Activated CD4-positive, alpha-beta memory T cell treated with anti-CD3 and anti-CD28 coated beads for 36 hours (primary cell): ENCODE results near the gene TTYH3. TPM values are rescaled to one million over a fixed set of nuclear protein-coding genes. Genes with fewer than 3 reads are reported as not detected.

ENCODE experiments used
- CTCF ChIA-PET: fragments of 350-600 bp; sonication (Branson Sonifier 250); formaldehyde crosslinking; loops from one replicate; lab custom pipeline; 2021; ENCODE audit warnings: antibody characterized with exemption, inconsistent platforms; lab: Charles Lee
- POLR2A ChIA-PET: fragments of 350-600 bp; sonication (Branson Sonifier 250); formaldehyde crosslinking; loops from one replicate; lab custom pipeline; 2021; ENCODE audit warnings: antibody characterized with exemption; lab: Charles Lee
- DNase-seq: peaks from one replicate; pipeline ENCODE4 v3.0.0-alpha.2; 2020
- H3K27ac Mint-ChIP-seq: one replicate; pipeline ENCODE4 v1.8.0; 2021; ENCODE audit warnings: mixed read lengths
- H3K27me3 Mint-ChIP-seq: one replicate; pipeline ENCODE4 v1.8.0; 2021; ENCODE audit warnings: mixed read lengths
- H3K36me3 Mint-ChIP-seq: one replicate; pipeline ENCODE4 v1.8.0; 2021; ENCODE audit warnings: mixed read lengths
- H3K4me1 Mint-ChIP-seq: one replicate; pipeline ENCODE4 v1.8.0; 2021; ENCODE audit warnings: low read depth, mixed read lengths
- H3K4me3 Mint-ChIP-seq: one replicate; pipeline ENCODE4 v1.8.0; 2021; ENCODE audit warnings: mild to moderate bottlenecking, mixed read lengths
- H3K9me3 Mint-ChIP-seq: one replicate; pipeline ENCODE4 v1.8.0; 2021; ENCODE audit warnings: mixed read lengths
- intact Hi-C: fragments of 100-400 bp; cut with micrococcal nuclease; formaldehyde crosslinking; loops from one replicate; pipeline ENCODE4 v1.15.1; 2023
- total RNA-seq, 2 experiments: library from RNA; stranded (reverse); gene quantifications; one replicate each; pipeline ENCODE4 v1.2.3, GENCODE V29; 2021

Gene TTYH3
- total RNA-seq, 2 experiments from 2014 or later: 13.5 to 14.8 TPM

- ChIA-PET CTCF (interaction anchor here (2.9 kb wide), 1 partner anchor 19 kb away, joined by 13 read pairs; no protein-coding TSS in a partner anchor), POLR2A (no interaction called here)
- no peak overlapping the region for H3K4me3 Mint-ChIP-seq
- no peaks in the 10 kb centered on the region for H3K27me3 Mint-ChIP-seq
- H3K9me3 Mint-ChIP-seq: no peaks in the 10 kb centered on the region
- H3K36me3 Mint-ChIP-seq: no peaks in the 10 kb centered on the region
- no peak for DNase-seq
- intact Hi-C loops: no loop called here
- no peaks in the 10 kb centered on the region for H3K4me1 Mint-ChIP-seq
- no peak overlapping the region for H3K27ac Mint-ChIP-seq
Measured at GRCh38 chr7:2651847-2652735, 20.3 kb downstream of the TTYH3 start.

- Mint-ChIP-seq H3K27ac (no peak overlapping the region), H3K27me3 (no peaks in the 10 kb centered on the region), H3K4me1 (no peaks in the 10 kb centered on the region), H3K9me3 (no peaks in the 10 kb centered on the region), H3K4me3 (no peak overlapping the region), H3K36me3 (no peaks in the 10 kb centered on the region)
- intact Hi-C loops: no loop called here
- DNase-seq: no peak
- CTCF ChIA-PET: interaction anchor here (2.9 kb wide), 1 partner anchor 18 kb away, joined by 13 read pairs; no protein-coding TSS in a partner anchor
- POLR2A ChIA-PET: no interaction called here
Measured at GRCh38 chr7:2652736-2653060, 20.9 kb downstream of the TTYH3 start.

- no peaks in the 10 kb centered on the region for H3K36me3 Mint-ChIP-seq
- no peaks in the 10 kb centered on the region for H3K27me3 Mint-ChIP-seq
- no peaks in the 10 kb centered on the region for H3K9me3 Mint-ChIP-seq
- ChIA-PET CTCF (interaction anchor here (0.6 to 2.9 kb wide), 6 partner anchors 17 to 248 kb away, joined by 3 to 13 read pairs (median 4); no protein-coding TSS in a partner anchor), POLR2A (no interaction called here)
- intact Hi-C loops: no loop called here
- no peaks in the 10 kb centered on the region for H3K4me1 Mint-ChIP-seq
- DNase-seq: no peak
- H3K4me3 Mint-ChIP-seq: no peak overlapping the region
- H3K27ac Mint-ChIP-seq: no peak overlapping the region
Measured at GRCh38 chr7:2654059-2654458, 22.3 kb downstream of the TTYH3 start.

GRCh38 chr7:2655870-2656614 lies 24.3 kb downstream of the TTYH3 start:
- intact Hi-C loops: no loop called here
- Mint-ChIP-seq H3K36me3 (no peaks in the 10 kb centered on the region), H3K4me3 (no peak overlapping the region), H3K4me1 (no peaks in the 10 kb centered on the region), H3K27me3 (no peaks in the 10 kb centered on the region), H3K9me3 (no peaks in the 10 kb centered on the region), H3K27ac (no peak overlapping the region)
- POLR2A ChIA-PET: no interaction called here
- DNase-seq: no peak
- CTCF ChIA-PET: interaction anchor here (1.1 kb wide), 1 partner anchor 25 kb away, joined by 3 read pairs; no protein-coding TSS in a partner anchor

GRCh38 chr7:2657208-2657607 lies 25.4 kb downstream of the TTYH3 start:
- Mint-ChIP-seq H3K27ac (no peak overlapping the region), H3K9me3 (no peaks in the 10 kb centered on the region), H3K27me3 (no peaks in the 10 kb centered on the region), H3K4me1 (no peaks in the 10 kb centered on the region), H3K36me3 (no peaks in the 10 kb centered on the region), H3K4me3 (no peak overlapping the region)
- no peak for DNase-seq
- ChIA-PET CTCF (no interaction called here), POLR2A (no interaction called here)
- intact Hi-C loops: no loop called here

GRCh38 chr7:2657920-2658671 lies 26.3 kb downstream of the TTYH3 start:
- no peak overlapping the region for H3K27ac Mint-ChIP-seq
- H3K36me3 Mint-ChIP-seq: no peaks in the 10 kb centered on the region
- H3K27me3 Mint-ChIP-seq: no peaks in the 10 kb centered on the region
- H3K4me3 Mint-ChIP-seq: no peak overlapping the region
- no peaks in the 10 kb centered on the region for H3K9me3 Mint-ChIP-seq
- DNase-seq: no peak
- POLR2A ChIA-PET: no interaction called here
- CTCF ChIA-PET: interaction anchor here (1.0 kb wide), 1 partner anchor 206 kb away, joined by 3 read pairs; no protein-coding TSS in a partner anchor
- H3K4me1 Mint-ChIP-seq: no peaks in the 10 kb centered on the region
- intact Hi-C loops: no loop called here

GRCh38 chr7:2658941-2659340 lies 27.2 kb downstream of the TTYH3 start:
- Mint-ChIP-seq H3K27ac (no peak overlapping the region), H3K36me3 (no peaks in the 10 kb centered on the region), H3K4me3 (no peak overlapping the region), H3K4me1 (no peaks in the 10 kb centered on the region), H3K27me3 (no peaks in the 10 kb centered on the region), H3K9me3 (no peaks in the 10 kb centered on the region)
- ChIA-PET CTCF (interaction anchor here (1.0 to 1.4 kb wide), 2 partner anchors 21 to 207 kb away, joined by 3 to 5 read pairs; no protein-coding TSS in a partner anchor), POLR2A (no interaction called here)
- DNase-seq: no peak
- intact Hi-C loops: no loop called here

- no peaks in the 10 kb centered on the region for H3K36me3 Mint-ChIP-seq
- H3K4me3 Mint-ChIP-seq: no peak overlapping the region
- no peaks in the 10 kb centered on the region for H3K4me1 Mint-ChIP-seq
- ChIA-PET CTCF (interaction anchor here (1.4 kb wide), 1 partner anchor 20 kb away, joined by 5 read pairs; no protein-coding TSS in a partner anchor), POLR2A (no interaction called here)
- no peak for DNase-seq
- H3K27ac Mint-ChIP-seq: no peak overlapping the region
- no peaks in the 10 kb centered on the region for H3K27me3 Mint-ChIP-seq
- intact Hi-C loops: no loop called here
- no peaks in the 10 kb centered on the region for H3K9me3 Mint-ChIP-seq
Measured at GRCh38 chr7:2659556-2660358, 28.0 kb downstream of the TTYH3 start.

- ChIA-PET CTCF (no interaction called here), POLR2A (no interaction called here)
- peaks cover 1% of the 10 kb centered on the region for H3K27me3 Mint-ChIP-seq
- no peak overlapping the region for H3K27ac Mint-ChIP-seq
- intact Hi-C loops: no loop called here
- no peaks in the 10 kb centered on the region for H3K4me1 Mint-ChIP-seq
- no peak overlapping the region for H3K4me3 Mint-ChIP-seq
- H3K9me3 Mint-ChIP-seq: no peaks in the 10 kb centered on the region
- H3K36me3 Mint-ChIP-seq: no peaks in the 10 kb centered on the region
- DNase-seq: no peak
Measured at GRCh38 chr7:2660359-2661095, 28.7 kb downstream of the TTYH3 start.

- H3K36me3 Mint-ChIP-seq: no peaks in the 10 kb centered on the region
- POLR2A ChIA-PET: no interaction called here
- intact Hi-C loops: no loop called here
Measured at GRCh38 chr7:2661096-2661449, 29.3 kb downstream of the TTYH3 start.

More at GRCh38 chr7:2661096-2661449, 29.3 kb downstream of the TTYH3 start:
- CTCF ChIA-PET: no interaction called here
- Mint-ChIP-seq H3K9me3 (no peaks in the 10 kb centered on the region), H3K4me1 (no peaks in the 10 kb centered on the region), H3K4me3 (no peak overlapping the region), H3K27me3 (peaks cover 1% of the 10 kb centered on the region), H3K27ac (no peak overlapping the region)
- no peak for DNase-seq
